GF-D8 (cell line): ENCODE results near the gene RNF113A.
"Not testable (repeated sequence)": the region's sequence is repeated elsewhere in the genome, so short reads cannot be mapped to it uniquely, and the experiment has no call there.

Source experiments
- DNase-seq: peaks from one replicate; lab custom pipeline; 2025; lab: John Stamatoyannopoulos, UW

RNF113A gene

DNA sequence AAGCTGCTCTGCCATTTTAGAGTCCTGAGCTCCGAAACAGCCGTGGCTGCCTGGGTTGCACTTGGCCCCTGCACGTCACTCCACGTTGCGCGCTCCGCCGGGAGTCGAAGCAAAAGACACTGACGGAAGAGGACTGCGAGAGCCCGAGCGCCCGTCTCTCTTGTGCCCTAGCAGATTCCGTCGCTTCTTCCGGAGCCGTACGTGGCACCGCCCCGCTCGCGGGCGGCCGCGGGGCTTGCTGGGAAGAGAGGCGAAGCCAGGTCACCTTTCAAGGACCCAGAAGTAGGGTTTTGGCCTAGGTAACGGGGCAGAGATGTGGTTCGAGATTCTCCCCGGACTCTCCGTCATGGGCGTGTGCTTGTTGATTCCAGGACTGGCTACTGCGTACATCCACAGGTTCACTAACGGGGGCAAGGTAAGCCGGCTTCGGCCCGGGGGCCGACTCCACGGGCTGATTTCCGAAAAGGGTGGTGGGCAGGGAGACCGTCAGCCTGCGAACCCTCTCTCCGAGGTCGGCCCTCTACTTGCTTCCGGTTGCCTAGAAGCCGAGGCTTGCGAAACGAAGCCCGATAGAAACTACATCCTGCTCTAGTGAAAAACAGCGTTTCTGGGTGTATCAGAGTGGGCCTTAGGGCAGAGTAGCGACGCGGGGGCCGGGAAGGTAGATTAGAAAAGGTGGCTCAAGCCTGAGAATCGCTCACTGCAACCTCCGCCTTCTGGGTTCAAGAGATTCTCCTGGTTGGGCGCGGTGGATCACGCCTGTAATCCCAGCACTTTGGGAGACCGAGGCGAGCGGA is at the start of gene RNF113A, which contains the start of gene NDUFA1:
Gene RNF113A, minus strand, starts transcription at position 135 of the 797 bp plus-strand sequence. Its CDS starts 120 bp downstream, at position 15.
Gene NDUFA1, plus strand, starts transcription at position 234 of the 797 bp plus-strand sequence. Its CDS starts 80 bp downstream, at position 314.
- DNase-seq = peak; percentile 74

DNA sequence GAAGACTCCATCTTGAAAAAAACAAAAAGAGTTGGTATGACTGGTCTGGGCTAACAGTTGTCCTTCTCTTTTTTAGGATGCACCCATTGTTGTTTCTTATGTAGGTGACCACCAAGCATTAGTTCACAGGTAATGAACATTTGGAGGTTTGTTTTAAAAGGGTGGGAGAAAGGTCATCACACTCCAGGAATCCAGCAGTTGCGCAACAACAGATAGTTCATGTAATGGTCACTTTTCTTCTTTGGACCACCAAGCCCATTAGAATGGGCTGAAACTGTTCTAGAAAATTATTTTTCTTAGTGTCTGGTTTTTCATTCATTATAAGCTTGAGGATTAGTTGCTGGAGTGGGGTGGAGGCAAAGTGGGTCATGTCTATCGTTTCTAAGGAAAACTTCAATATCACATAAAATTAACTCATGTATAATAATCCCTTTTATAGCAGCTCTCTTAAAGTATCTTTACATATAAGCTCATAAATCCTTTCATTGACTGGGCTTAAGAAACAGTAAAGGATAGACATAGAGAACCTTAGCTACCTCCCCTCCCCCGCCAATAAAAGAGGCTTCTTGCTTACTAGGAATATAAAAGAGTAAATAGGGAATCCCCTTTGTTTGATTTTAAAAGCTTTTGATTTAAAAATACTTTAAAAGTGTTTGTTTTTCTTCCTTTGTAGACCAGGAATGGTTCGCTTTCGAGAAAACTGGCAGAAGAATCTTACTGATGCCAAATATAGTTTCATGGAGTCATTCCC is 48.5 kb upstream of the RNF113A start:
- DNase-seq = no peak

DNA sequence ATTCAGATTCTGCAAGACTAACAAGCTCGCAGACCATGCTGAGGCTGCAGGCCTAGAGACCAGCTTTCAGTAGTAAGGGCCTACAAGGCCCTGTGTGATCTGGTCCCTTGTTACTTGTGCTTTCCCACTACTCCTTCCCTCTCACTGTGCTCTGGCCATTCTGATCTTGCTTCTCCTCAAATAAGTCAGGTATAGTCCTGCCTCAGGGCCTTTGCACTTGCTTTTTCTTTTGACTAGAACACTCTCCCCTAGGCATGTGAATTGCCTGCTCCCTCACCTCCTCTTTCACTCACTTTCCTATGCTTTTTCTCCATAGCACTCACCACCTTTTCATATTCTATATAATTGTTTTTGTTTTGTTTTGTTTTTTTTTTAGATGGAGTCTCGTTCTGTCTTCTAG is 46.3 kb upstream of the RNF113A start:
- no peak for DNase-seq

DNA sequence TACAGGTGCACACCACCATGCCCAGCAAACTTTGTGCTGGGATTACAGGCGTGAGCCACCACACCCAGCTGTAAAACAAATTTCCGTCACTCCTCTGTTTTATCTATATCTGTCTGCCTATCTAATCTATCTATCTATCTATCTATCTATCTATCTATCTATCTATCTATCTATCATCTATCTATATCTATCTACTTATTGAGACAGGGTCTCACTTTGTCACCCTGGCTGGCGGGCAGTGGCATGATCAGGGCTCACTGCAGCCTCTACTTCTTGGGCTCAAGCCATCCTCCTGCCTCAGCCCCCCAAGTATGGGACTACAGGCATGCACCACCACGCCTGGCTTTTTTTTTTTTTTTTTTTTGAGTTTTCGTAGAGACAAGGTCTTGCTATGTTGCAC is 44.8 kb upstream of the RNF113A start:
- DNase-seq = no peak

DNA sequence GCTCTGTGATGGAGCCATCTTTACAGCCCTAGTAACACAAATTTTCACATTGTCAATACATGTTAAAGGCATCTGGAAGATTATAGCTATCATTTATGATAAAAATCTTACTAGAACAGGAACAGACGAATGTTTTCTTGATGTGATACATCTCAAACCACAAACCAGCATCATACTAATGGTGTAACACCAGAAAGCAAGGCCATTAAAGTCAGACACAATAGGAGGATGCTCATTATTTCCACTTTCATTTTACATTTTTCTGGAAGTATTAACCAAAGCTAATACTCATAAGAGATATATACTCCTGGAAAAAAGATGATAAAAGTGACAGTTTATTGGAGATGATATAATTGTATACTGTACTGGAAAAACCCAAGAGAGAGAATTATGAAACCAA is 29.4 kb upstream of the RNF113A start:
- DNase-seq = no peak

DNA sequence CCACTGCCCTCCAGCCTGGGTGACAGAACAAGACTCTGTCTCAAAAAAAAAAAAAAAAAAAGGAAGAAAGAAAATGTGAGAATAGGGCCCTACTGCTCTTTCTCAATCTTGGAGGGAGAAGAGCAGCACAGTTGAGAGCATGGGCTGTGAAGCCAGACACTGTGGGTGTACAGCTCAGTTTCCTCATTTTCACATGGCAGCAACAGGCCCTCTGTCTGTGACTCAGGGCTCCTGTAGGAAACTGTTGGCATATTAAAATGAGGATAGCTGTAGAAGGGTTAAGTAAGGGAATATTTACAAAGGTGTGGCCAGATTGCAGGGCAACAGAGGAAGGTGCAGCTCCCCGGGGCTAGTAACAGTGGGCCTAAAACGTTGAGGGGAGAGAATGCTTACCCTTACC is 27.6 kb upstream of the RNF113A start:
- DNase-seq = peak; percentile 69

DNA sequence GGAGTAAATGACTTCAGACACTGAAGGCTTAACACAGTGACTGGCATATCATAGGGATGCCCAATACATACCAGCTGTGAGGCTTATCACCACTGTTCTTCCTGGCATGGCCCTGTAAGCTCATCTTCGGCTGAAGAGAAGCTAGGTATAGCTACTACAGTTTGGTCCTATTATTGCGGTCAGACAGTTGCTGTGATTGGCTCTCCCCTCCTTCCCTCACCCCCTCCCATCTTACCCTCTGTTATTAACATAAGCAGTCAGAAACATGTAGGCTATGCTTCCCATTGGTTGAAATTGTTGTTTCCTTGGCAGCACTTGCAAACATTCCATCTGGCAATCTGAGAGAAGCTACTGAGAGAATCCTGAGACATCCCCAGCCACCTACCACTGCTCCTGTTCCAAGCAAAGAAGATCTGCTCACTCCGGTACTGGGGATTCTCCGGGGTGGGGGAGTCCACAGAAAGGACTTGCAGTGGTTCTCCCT is 24.4 kb upstream of the RNF113A start, which contains the start of gene AKAP14:
Gene AKAP14, plus strand, starts transcription at position 51 of the 484 bp plus-strand sequence. CDS start 7,331 bp downstream, outside the sequence.
- no peak for DNase-seq

DNA sequence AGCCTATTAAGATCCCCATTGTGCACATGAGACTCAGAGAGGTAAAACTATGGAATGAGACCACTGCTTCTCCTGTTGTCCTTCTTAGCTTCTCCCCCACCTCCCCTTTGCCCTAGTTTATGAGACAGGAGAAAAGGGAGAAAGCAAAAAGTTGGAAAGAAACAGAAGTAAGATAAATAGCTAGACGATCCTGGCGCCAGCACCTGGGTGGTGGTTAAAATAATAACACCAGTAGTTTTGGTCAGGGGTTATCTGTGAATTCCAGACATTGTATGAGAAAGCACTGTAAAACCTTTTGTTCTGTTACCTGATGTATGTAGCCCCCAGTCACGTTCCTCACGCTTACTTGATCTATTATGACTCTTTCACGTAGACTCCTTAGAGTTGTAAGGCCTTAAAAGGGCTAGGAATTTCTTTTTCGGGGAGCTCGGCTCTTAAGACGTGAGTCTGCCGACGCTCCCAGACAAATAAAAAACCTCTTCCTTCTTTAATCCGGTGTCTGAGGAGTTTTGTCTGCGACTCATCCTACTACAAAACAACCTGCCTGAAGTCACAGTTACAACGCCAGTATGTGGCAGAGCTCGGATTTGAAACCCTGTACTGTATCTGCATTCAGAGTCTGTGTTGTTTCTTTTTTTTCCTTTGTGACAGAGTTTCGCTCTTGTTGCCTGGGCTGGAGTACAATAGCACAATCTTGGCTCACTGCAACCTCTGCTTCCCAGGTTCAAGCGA is 20.6 kb upstream of the RNF113A start:
- DNase-seq = not testable (repeated sequence)

DNA sequence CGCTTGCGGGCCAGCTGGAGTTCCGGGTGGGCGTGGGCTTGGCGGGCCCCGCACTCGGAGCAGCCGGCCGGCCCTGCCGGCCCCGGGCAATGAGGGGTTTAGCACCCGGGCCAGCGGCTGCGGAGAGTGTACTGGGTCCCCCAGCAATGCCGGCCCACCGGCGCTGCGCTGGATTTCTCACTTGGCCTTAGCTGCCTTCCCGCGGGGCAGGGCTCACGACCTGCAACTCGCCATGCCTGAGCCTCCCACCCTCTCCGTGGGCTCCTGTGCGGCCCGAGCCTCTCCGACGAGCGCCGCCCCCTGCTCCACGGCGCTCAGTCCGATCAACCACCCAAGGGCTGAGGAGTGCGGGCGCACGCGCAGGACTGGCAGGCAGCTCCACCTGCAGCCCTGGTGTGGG is 19.1 kb upstream of the RNF113A start:
- DNase-seq = not testable (repeated sequence)

DNA sequence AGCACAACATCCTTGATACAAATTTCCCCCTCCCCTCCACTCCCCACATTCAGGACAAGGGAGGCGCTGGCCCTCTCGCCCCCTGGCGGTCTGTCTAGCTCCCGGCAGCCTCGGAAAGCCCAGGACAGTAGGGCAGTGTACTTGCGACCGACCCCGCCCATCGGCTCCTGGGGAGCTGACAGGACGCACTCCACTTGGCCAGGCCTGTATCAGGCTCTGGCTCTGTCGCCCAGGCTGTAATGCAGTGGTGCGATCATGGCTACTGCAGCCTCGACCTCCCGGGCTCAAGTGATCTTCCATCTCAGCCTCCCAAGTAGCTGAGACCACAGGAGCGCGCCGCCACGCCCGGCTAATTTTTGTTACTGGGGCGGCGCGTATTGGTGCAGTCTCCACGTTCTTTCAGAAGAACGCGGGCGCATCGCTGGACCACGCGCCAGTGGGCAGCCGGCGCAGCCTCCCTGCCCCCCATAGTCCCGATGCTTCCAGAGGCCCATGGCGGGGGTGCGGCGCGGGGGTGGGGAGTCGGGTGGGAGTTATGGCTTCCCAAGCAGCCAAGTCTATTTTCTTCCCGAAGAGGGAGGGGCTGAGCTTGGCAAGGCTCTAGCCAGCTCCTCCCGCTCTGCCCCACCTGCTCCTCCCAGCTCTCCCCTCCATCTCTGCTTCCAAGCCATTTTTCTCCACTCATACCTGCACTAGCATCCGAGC is 16.3 kb upstream of the RNF113A start:
- no peak for DNase-seq

DNA sequence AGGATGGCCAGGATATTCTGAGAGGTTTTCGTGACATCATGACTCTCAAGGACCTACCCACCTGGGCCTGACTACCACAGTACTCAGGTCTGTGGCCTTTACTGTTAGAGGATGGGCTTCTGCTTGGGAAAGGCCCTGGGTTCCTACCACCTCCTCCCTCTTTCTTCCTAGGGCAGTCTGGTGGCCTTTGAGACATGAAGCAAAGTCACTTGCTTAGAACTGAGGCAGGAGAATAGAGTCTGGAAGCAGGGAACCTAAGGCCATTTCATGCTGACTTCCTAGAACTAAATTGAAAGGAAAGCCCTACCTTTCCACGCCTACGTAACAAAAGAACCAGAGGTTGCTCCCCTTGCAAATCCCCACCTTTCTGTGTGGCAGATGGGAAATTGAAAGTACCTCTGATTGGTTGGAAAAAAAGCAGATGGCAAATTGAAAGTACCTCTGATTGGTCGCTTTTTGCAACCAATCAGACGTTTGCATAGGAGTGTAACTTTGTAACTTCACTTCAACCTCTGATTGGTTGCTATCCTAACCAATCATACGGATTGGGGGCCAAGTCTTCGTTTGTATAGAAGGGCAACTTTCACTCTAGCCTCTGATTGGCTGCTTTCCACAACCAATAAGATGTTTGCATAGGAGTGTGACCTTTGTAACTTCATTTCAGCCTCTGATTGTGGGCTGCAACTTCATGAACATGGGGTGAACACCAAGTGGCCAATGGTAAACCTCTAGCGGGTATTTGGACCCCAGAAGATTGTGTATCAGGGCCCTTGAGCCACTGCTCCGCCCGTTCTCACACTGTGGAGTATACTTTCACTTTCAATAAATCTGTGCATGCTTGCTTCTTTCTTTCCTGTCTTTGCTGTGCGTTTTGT is 14.3 kb upstream of the RNF113A start:
- DNase-seq = peak; percentile 43

DNA sequence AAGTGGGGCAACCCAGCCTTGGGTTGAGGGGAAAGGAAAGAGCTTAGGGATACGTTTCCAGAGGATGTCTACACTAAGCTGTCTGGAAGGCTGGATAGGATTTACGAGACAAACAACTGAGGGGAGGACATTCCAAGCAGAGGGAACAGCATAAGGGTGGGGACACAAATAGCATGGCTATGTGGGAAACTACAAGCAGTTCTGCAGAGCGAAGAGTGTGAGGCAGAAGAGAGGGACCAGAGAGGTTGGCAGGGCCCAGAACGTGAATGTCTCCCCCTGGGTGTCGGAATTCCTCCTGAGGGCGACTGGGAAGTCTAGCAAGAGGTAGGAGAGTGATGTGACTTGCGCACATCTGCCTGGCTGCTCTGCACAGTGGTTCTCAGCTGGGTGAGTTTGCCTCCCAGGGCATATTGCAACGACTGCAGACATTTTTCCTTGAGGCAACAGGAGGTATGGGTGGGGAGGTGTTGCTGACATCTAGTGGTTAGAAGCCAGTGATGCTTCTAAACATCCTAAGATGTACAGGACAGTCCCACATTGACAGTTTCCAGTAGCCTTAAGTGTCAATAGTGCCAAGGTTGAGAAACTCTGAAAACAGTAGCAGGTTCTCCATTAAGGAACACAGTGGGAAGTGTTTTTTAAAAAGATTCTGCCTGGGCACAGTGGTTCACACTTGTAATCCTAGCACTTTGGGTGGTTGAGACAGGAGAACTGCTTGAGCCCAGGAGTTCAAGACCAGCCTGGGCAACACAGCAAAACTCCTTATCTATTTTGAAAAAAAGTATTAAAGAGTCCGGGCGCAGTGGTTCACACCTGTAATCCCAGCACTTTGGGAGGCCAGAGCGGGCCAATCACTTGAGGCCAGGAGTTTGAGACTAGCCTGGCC is 9.3 kb upstream of the RNF113A start:
- DNase-seq = peak; percentile 4

DNA sequence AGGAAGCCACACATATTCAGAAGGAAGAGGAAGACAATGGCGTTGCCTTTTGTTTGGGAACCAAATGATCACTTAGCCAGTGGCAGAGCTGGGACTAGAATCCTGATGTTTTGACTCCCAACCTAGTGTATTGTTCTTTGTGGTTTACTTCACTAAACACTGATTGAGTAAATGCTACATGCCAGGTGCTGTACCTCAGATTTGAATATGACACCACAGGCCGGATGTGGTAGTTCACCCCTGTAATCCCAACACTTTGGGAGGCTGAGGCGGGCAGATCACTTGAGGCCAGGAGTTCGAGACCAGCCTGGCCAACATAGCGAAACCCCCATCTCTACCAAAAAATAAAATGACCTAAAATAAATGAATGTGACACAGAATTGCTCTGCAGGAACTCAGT is 8.5 kb upstream of the RNF113A start:
- no peak for DNase-seq

DNA sequence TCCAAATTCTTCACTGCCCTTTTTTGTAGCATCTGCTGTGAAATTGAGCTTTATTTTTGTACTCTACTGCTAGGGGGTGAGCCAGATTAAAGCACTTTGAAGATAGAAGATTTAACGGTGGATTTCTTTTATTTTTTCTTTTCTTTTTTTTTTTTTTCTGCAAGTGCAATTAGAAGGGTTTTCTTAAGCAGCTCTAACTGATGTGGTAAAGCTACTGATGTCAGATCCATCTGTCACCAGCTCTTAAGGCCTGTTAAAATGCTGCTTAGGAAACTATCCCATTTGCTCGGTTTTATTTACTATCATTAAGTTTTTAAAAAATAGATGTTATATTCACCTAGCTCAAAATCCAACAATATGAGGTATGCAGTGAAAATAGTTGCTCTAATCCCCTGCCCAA is 7.2 kb upstream of the RNF113A start:
- no peak for DNase-seq

DNA sequence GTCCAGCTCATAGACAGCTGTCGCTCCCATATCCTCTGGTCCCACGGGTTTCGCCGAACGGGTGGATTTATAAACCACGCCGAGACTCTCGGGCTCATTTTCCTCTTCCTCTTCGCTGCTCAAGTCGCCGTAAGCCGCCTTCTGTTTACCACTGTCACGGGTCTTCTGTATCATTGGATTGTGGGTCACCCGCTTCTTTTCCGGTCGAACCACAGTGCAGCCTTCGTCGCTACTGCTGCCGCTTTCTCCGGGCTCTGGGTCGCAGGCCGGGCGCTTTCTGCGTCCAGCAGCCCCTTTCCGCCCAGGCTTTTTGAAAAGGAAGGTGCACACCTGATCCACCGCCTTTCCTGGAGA is 311 bp downstream of the RNF113A start:
- DNase-seq = no peak

DNA sequence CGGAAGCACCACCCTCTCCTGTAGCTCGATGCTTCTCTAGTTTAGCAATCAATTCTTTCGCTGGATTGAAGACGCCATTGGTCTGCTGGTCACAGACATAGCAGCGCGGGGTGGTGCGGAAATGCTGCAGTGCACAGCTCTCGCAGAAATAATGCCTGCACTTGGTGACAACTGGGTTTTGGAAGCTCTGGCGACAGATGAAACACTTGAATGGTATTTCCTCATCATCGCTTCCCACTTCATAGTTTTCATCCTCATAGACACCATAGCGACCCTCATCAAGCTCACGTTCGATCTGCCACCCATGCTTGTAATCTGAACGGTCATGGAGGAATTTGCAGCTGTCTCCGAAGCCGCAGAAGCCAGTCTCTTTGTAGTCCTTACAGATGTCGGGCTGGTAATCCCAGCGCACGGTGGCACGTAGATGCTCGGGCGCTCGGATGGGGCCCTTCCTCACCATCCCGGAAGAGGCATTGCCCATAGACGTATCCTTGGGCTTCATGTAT is 854 bp downstream of the RNF113A start:
- DNase-seq = no peak

DNA sequence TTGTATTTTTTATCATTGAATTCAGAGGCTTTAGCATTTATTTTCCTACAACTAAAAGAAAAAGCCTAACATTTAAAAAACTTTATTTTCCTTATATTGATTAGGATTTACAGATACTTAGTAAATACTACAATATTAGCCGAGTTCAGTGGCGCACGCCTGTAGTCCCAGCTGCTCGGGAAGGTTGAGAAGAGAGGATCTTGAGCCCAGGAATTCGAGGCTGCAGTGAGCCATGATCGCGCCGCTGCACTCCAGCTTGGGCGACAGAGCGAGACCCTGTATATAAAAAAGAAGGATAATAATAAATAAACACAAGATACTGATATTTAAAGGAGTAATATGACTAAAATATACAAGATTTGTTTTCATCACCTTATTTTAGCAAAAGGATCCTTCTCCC is 18.1 kb downstream of the RNF113A start:
- DNase-seq = no peak

DNA sequence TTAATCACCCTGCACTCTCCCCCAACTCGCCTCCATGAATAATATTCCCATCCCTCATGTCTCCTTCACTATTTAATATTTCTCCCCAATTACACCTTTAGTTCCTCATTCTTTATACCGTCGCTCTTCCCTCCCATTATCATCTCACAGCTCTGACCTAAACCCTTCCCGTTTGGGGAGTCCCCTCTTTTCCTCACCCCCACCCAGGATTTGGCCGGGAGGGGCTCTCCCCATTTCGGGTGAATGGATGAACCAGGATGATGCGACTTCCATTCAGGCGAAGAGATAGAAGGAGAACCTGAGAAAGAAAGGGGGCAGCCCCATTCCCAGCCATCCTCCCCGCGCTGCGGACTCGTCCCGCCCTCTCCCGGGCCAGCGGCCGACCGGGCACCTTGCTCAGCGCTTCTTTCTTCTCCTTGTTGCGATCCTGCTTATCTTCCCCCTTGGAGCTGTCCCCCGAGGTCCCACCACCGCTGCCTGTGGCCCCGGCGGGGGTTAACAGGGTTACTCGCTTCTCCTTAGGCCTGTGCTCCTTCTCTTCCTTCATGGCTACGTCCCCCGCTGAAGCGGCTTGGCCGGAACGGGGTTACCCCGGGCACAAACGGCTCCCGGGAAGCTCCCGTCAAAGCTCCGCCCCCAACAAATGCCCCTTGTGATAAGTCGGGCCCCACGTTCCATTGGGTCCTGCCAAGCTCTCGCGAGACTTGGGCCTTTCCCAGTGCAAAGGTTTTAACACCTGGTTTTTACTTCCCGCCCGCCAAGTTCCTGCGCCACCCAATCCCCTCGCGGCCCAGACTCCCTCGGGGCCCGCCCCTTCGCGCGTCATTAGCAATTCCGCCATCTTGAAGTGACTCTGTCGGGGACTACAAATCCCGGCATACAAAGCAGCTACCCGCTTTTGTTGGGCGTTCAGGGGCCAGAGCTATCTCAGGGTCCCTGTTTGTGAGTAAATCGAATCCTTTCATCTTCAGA is 18.9 kb downstream of the RNF113A start, which contains the start of gene UPF3B:
Gene UPF3B, minus strand, starts transcription at position 582 of the 972 bp plus-strand sequence. Its CDS starts 35 bp downstream, at position 547.
- DNase-seq = peak; percentile 92
